GM23338 (cell line): Measurements from ENCODE around the gene PKP3.

Experiments used
- EZH2 ChIP-seq: fragments of 200-600 bp; sonication (generic); IDR thresholded peaks from one replicate; pipeline ENCODE4 v1.8.0; 2017; ENCODE audit warnings: antibody characterized with exemption, mild to moderate bottlenecking, low read depth; ENCODE audit not compliant: unreplicated experiment
- REST ChIP-seq: IDR thresholded peaks from one replicate; pipeline ENCODE4 v1.6.1; 2018; ENCODE audit warnings: antibody characterized with exemption; ENCODE audit not compliant: unreplicated experiment

DNA sequence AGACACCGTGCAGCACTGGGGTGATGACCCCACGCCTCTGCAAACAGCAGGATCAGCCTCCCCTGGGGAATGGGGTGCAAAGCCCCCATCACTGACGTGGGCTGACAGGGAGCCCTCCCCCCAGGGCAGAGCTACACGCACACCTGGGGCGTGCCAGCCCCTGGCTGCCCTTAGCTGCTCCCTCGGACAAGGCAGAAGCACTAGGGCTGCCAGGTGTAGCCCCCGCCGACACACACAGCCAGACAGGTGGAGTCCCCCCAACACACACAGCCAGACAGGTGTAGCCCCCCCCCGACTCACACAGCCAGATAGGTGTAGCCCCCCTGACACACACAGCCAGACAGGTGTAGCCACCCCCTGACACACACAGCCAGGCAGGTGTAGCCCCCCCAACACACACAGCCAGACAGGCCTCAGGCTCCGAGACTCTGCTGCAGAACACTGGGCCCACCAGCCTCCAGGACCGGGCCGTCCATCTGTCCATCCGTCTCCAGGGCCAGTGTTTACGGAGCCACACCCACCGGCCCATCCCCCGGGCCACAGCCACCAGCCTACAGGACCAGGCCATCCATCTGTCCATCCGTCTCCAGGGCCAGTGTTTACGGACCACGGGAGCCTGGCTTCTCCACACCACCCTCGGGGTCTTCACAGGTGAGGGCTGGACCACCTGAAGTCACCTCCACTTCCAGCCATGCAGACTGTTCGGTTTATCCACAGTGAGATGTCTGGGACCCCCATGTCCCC is 44.3 kb downstream of the PKP3 start:
- TF ChIP-seq EZH2 (no peak), REST (no peak)
